SU-DHL-6 (cell line): ENCODE data around the gene ADARB2.

ENCODE experiments used
- CTCF ChIP-seq: fragments of 200-600 bp; sonication (generic); IDR thresholded peaks from one replicate; pipeline ENCODE4 v1.5.1; 2017; ENCODE audit warnings: antibody characterized with exemption, mild to moderate bottlenecking, low read length, moderate library complexity; ENCODE audit not compliant: insufficient read depth, poor library complexity, severe bottlenecking
- EZH2phosphoT487 ChIP-seq: fragments of 200-600 bp; sonication (generic), shearing (Covaris generic); conservative IDR thresholded peaks from 2 replicates; pipeline ENCODE4 v1.6.1; 2018; ENCODE audit warnings: mild to moderate bottlenecking, antibody characterized with exemption, low read length, moderate library complexity, mixed read lengths

- TF ChIP-seq CTCF (no peak), EZH2phosphoT487 (no peak)
These were observed 250.3 kb downstream of the ADARB2 start for GRCh38 chr10:1486841-1487687.
